AG09319 (cell line): Measurements from ENCODE around the gene LCN6.

Experiments used
- DNase-seq: peaks from one replicate; pipeline ENCODE4 v3.0.0-alpha.2; 2010; ENCODE audit warnings: low read depth; ENCODE audit errors: extremely low read depth
- TF ChIP-seq, protein P1 (sequence below): IDR thresholded peaks from 2 replicates; pipeline ENCODE4 v1.5.1; 2011; ENCODE audit warnings: low read depth, mild to moderate bottlenecking, inconsistent platforms, low read length, moderate library complexity

Gene LCN6

DNA sequence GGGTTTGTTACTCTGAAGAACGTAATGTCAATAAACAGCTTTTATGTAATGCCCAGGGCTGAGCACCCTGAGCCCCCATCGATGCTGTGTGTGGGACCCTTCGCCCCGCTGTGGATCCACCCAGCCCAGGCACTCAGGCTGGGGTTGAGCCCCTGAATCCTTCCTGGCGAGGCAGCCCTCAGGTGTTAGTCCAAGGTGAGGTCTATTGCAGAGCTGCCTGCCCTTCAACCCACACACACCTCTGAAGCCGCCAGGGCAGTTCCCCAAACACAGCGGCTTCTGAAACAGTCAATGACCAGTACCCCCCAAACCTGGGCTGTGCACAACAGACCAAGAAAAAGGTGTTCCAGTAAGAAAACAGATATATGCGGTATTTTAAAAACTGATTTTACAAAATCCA, 24.3 kb downstream of the LCN6 start:
- DNase-seq: no peak
- TF ChIP-seq, protein P1, sequence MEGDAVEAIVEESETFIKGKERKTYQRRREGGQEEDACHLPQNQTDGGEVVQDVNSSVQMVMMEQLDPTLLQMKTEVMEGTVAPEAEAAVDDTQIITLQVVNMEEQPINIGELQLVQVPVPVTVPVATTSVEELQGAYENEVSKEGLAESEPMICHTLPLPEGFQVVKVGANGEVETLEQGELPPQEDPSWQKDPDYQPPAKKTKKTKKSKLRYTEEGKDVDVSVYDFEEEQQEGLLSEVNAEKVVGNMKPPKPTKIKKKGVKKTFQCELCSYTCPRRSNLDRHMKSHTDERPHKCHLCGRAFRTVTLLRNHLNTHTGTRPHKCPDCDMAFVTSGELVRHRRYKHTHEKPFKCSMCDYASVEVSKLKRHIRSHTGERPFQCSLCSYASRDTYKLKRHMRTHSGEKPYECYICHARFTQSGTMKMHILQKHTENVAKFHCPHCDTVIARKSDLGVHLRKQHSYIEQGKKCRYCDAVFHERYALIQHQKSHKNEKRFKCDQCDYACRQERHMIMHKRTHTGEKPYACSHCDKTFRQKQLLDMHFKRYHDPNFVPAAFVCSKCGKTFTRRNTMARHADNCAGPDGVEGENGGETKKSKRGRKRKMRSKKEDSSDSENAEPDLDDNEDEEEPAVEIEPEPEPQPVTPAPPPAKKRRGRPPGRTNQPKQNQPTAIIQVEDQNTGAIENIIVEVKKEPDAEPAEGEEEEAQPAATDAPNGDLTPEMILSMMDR: no peak

DNA sequence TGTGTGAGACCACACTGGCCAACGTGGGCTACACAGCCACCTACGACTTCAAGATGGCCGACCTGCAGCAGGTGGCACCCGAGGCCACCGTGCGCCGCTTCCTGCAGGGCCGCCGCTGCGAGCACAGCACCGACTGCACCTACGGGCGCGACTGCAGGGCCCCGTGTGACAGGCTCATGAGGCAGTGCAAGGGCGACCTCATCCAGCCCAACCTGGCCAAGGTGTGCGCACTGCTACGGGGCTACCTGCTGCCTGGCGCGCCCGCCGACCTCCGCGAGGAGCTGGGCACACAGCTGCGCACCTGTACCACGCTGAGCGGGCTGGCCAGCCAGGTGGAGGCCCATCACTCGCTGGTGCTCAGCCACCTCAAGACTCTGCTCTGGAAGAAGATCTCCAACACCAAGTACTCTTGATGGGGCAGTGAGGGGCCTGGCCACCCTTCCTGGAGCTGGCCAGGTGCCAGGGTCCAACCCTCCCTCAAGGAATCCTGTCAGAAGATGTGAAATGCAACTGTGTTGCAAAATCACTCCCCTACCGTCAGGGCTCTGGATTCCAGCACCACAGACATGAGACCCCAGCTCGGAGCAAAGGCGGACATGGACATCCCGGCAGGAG, 24.9 kb downstream of the LCN6 start:
- TF ChIP-seq, protein P1: no peak
- DNase-seq: no peak

DNA sequence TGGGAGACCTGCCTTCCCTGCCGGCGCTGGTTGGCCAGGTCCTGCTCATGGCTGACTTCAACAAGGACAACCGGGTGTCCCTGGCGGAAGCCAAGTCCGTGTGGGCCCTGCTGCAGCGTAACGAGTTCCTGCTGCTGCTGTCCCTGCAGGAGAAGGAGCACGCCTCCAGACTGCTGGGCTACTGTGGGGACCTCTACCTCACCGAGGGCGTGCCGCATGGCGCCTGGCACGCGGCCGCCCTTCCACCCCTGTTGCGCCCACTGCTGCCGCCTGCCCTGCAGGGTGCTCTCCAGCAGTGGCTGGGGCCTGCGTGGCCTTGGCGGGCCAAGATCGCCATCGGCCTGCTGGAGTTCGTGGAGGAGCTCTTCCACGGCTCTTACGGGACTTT, 25.4 kb downstream of the LCN6 start:
- TF ChIP-seq, protein P1: no peak
- DNase-seq: no peak

DNA sequence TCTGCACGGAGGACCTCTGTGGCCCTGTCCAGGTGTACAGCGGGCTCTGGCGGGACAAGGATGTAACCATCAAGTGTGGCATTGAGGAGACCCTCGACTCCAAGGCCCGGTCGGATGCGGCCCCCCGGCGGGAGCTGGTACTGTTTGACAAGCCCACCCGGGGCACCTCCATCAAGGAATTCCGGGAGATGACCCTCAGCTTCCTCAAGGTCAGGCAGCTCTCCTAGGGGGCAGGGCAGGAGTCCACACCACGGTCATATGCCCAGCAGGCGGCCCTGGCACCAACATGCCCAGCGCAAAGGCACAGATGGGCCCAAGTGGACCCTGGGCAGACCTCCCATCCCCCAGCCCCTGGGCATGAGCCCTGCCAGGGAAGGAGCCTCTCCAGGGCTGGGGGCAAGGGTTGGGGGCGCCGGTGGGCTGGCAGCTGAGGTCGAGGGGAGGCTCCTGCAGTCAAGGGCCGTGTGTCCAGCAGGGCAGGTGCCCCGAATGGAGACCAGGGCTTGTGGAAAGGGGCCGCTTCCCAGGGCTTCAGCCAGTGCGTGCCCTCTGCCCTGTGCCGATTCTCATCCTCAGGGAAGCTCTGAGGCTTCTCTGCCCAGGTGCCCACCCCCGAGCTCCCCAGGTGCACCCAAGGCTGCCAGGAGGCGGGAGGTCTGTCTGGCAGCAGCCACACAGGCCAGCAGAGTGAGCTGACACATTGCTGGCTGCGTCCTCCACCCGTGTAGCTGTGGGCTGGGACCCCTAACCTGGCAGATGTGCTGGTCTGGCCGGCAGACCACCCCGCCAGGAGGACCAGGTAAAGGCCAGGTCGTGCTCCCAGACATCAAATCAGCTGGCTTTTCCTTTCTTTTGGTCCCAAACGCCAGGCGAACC, 26.0 kb downstream of the LCN6 start:
- no peak for DNase-seq
- TF ChIP-seq, protein P1: no peak

DNA sequence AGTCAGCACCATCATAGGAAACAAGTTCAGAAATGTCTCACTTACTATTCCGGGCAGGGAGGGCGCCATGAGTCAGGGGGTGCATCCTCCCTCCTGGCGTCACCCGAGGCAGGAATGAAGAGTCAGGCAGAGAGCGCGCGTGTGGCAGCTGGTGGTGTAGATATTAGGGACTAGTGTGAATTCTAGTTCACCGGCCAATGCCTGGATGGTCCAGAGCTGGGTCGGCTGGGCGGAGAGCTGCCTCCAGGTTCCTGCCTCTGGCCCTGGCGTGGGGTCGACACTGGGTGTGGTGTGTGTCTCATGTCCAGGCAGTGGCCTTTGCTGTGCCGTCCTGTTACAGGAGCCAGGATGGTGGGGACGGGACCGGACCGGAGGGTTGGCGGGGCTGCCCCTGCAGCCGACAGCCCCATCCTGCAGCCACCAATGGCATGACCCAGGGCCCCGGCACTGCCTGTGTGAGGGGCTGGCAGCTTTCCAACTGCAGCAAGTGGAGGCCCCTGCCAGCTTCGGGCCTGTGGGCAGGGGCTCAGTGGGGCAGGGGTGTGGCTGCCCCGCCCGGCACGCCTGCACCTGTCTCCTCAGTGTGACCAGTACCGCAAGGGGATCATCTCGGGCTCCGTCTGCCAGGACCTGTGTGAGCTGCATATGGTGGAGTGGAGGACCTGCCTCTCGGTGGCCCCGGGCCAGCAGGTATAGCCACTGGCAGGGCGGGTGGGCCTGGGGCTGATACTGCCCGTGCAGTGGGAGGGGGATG, 26.8 kb downstream of the LCN6 start:
- TF ChIP-seq, protein P1: no peak
- DNase-seq: no peak

DNA sequence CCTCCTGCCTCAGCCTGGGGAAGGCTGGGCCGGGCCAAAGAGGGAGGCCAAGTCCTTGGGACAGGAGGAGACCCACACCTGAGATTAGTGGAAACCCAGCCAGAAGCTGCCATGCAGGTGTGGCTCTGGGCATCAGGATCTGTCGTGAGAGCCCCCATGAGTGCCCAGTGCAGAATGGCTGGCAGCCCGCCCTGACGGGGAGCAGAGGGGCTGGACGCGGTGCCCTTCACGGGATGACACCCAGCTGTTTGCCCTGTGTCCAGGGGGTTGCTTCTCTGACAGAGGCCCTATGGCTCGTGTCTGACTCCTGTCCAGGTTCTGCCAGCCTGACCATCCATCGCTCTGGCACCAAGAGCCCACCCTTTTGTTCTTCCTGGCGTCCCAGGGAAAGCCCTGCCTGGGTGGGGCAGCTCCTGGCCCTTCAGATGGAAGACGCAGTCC, 27.4 kb downstream of the LCN6 start:
- TF ChIP-seq, protein P1: no peak
- DNase-seq: no peak
